ENCODE results near the gene LTA. TPM values are rescaled to one million over a fixed set of nuclear protein-coding genes. Genes with fewer than 3 reads are reported as not detected.

LTA gene
- polyA plus RNA-seq, 1 of the 3 experiments (the other 2 are of a cell fraction) = not detected

DNA sequence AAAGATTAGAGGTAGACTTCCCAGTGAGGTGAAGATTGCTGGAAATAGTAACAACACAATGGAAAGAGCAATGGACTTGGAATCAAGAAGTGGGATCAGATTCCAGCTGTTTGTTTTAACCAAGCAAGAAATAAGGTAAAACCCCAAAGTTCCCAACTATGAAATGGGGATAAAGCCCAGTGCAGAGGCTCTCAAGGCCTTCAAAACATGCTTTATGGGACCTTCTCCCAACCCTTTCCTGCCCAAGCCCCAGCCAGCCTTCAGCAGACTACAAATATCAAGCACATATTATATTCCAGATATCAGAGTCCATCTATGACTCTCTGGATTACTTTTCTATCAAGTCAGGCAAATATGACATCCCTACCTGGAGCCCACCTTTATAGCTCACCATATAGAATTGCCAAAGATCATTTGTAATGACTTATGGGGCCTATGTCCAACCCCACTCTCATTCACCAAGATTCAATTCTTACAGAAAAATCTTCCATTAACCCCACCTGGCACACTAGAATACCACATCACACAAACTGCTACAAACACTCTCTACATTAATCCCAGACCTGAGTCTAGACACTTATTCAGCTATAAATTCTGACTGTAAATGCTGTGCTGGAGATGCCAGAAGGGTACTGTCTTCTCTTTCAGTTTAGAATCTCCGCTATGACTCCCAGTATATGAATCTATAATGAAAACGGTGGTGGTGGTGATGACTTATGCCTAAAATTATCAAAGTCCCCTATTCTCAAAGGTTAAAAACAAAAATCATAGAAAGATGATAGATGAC is 36.4 kb upstream of the LTA start:
- ChIA-PET CTCF (interaction anchor here (0.9 to 2.5 kb wide), 3 partner anchors 12 to 63 kb away, joined by 3 to 8 read pairs (median 6); partner anchors contain the start of gene NFKBIL1), POLR2A (no interaction called here)
- TF ChIP-seq MEF2A (IDR thresholded peaks at IDR 0.05; ENCODE audit: borderline replicate concordance, low read depth) = no peak
- TF ChIP-seq, protein P1, sequence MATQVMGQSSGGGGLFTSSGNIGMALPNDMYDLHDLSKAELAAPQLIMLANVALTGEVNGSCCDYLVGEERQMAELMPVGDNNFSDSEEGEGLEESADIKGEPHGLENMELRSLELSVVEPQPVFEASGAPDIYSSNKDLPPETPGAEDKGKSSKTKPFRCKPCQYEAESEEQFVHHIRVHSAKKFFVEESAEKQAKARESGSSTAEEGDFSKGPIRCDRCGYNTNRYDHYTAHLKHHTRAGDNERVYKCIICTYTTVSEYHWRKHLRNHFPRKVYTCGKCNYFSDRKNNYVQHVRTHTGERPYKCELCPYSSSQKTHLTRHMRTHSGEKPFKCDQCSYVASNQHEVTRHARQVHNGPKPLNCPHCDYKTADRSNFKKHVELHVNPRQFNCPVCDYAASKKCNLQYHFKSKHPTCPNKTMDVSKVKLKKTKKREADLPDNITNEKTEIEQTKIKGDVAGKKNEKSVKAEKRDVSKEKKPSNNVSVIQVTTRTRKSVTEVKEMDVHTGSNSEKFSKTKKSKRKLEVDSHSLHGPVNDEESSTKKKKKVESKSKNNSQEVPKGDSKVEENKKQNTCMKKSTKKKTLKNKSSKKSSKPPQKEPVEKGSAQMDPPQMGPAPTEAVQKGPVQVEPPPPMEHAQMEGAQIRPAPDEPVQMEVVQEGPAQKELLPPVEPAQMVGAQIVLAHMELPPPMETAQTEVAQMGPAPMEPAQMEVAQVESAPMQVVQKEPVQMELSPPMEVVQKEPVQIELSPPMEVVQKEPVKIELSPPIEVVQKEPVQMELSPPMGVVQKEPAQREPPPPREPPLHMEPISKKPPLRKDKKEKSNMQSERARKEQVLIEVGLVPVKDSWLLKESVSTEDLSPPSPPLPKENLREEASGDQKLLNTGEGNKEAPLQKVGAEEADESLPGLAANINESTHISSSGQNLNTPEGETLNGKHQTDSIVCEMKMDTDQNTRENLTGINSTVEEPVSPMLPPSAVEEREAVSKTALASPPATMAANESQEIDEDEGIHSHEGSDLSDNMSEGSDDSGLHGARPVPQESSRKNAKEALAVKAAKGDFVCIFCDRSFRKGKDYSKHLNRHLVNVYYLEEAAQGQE (IDR thresholded peaks at IDR 0.05; ENCODE audit: low read depth, low read length) = no peak
- no peak for TF ChIP-seq ELF1 (IDR thresholded peaks at IDR 0.05)
- no peak for TF ChIP-seq TEAD4 (IDR thresholded peaks at IDR 0.05; ENCODE audit: borderline replicate concordance, insufficient read depth)
- no peak for TF ChIP-seq FOXJ3 (CRISPR knock-in tag; IDR thresholded peaks at IDR 0.05)
- TF ChIP-seq EZH2phosphoT487 (IDR thresholded peaks at IDR 0.05; ENCODE audit: borderline replicate concordance, low read depth) = no peak
- TF ChIP-seq GABPA (IDR thresholded peaks at IDR 0.05; ENCODE audit: low read depth) = no peak
- no peak for TF ChIP-seq RFX5 (IDR thresholded peaks at IDR 0.05; ENCODE audit: low read length)
- no peak overlapping the region for H3K4me3 ChIP-seq (ENCODE audit: low read depth in 2 of 2, low read length in 1 of 2)
- no peak overlapping the region for H3K27ac ChIP-seq (ENCODE audit: low read depth in 2 of 2, low read length in 1 of 2)
- H3K36me3 ChIP-seq (replicated peaks in 1 of 2; ENCODE audit: control insufficient read depth in 1 of 2, insufficient read depth in 2 of 2, low read length in 1 of 2) = peaks cover 82 to 90% of the 10 kb centered on the region in 2 experiments
- H3K4me1 ChIP-seq (ENCODE audit: control insufficient read depth in 1 of 2, insufficient read depth in 2 of 2, low read depth in 1 of 2, low read length in 1 of 2) = peaks cover 15 to 19% of the 10 kb centered on the region in 2 experiments; a peak in 3 of 4 replicates
- H3K9ac ChIP-seq = no peak overlapping the region
- no peak overlapping the region for H2AFZ ChIP-seq (ENCODE audit: low read depth)
- WGBS (ENCODE audit: low lambda C conversion rate) = 54% methylated on average over 2 of the region's 2 CpGs
- H3K79me2 ChIP-seq (ENCODE audit: insufficient read depth) = peaks cover 66% of the 10 kb centered on the region
- no peak overlapping the region for H3K4me2 ChIP-seq
- H3F3A ChIP-seq (replicated peaks; ENCODE audit: insufficient read depth) = peaks cover 17% of the 10 kb centered on the region
- H3K27me3 ChIP-seq (ENCODE audit: insufficient read depth) = no peaks in the 10 kb centered on the region
- no peak for DNase-seq
- H3K9me2 ChIP-seq = no peaks in the 10 kb centered on the region
- peaks cover 86% of the 10 kb centered on the region for H4K20me1 ChIP-seq (ENCODE audit: insufficient read depth)
- H3K9me3 ChIP-seq = no peaks in the 10 kb centered on the region

DNA sequence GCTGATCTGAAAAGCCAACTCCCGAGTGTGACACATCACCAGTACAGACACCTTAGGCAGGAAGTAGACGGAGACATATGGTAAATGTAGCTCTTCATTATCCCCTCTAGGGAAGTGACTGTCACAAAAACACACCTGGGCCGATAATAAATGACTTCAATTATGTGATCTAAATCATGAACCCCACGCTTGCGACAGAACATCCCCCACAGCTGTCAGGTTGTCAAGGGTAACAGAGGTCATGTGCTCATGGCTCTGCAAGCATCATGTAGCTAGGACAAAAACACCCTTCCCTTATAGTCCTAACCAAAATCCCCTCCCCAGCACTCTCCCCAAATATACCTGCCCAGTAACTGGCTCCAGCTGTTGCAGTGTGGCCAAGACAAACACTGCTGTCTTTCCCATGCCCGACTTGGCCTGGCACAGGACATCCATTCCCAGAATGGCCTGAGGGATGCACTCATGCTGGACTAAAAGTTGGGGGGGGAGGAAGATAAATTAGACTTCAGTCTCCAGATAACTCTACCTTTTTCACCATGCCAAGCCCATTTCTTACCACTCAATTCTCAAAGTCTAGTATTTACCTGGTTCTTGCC is 33.2 kb upstream of the LTA start:
- peaks cover 15 to 19% of the 10 kb centered on the region in 2 experiments; a peak in 3 of 4 replicates for H3K4me1 ChIP-seq (ENCODE audit: control insufficient read depth in 1 of 2, insufficient read depth in 2 of 2, low read depth in 1 of 2, low read length in 1 of 2)
- no peak overlapping the region for H2AFZ ChIP-seq (ENCODE audit: low read depth)
- H3K27me3 ChIP-seq (ENCODE audit: insufficient read depth) = no peaks in the 10 kb centered on the region
- CTCF ChIA-PET = interaction anchor here (1.0 to 2.3 kb wide), 3 partner anchors 9 to 59 kb away, joined by 3 to 10 read pairs (median 3); partner anchors contain the start of genes MCCD1 and NFKBIL1
- 56% methylated on average over 6 of the region's 6 CpGs for WGBS (ENCODE audit: low lambda C conversion rate)
- no peak overlapping the region for H3K27ac ChIP-seq (ENCODE audit: low read depth in 2 of 2, low read length in 1 of 2)
- peaks cover 71% of the 10 kb centered on the region for H4K20me1 ChIP-seq (ENCODE audit: insufficient read depth)
- H3K4me3 ChIP-seq (ENCODE audit: low read depth in 2 of 2, low read length in 1 of 2) = peak overlapping the region; percentile 74 to 91
- POLR2A ChIA-PET = interaction anchor here (0.7 kb wide), 1 partner anchor 8 kb away, joined by 4 read pairs; the partner anchor contains the start of genes ATP6V1G2 and NFKBIL1
- no peak overlapping the region for H3K9ac ChIP-seq
- peaks cover 4% of the 10 kb centered on the region for H3F3A ChIP-seq (replicated peaks; ENCODE audit: insufficient read depth)
- DNase-seq = no peak
- no peaks in the 10 kb centered on the region for H3K9me2 ChIP-seq
- peaks cover 52 to 63% of the 10 kb centered on the region in 2 experiments for H3K36me3 ChIP-seq (replicated peaks in 1 of 2; ENCODE audit: control insufficient read depth in 1 of 2, insufficient read depth in 2 of 2, low read length in 1 of 2)
- no peaks in the 10 kb centered on the region for H3K9me3 ChIP-seq
- peak overlapping the region; percentile 87 for H3K4me2 ChIP-seq
- peaks cover 79% of the 10 kb centered on the region for H3K79me2 ChIP-seq (ENCODE audit: insufficient read depth)
- TF ChIP-seq RXRA (IDR thresholded peaks at IDR 0.05; ENCODE audit: borderline replicate concordance, low read depth) = no peak
- TF ChIP-seq, protein P2, sequence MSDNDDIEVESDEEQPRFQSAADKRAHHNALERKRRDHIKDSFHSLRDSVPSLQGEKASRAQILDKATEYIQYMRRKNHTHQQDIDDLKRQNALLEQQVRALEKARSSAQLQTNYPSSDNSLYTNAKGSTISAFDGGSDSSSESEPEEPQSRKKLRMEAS (IDR thresholded peaks at IDR 0.05; ENCODE audit: low read depth) = no peak
- TF ChIP-seq, protein P1 (IDR thresholded peaks at IDR 0.05; ENCODE audit: low read depth, low read length) = no peak
- TF ChIP-seq JUND (IDR thresholded peaks at IDR 0.05) = no peak
- TF ChIP-seq TAF1 (IDR thresholded peaks at IDR 0.05; ENCODE audit: borderline replicate concordance, low read depth, low read length) = no peak
- TF ChIP-seq TCF12 (IDR thresholded peaks at IDR 0.05) = no peak
- TF ChIP-seq, protein P3, sequence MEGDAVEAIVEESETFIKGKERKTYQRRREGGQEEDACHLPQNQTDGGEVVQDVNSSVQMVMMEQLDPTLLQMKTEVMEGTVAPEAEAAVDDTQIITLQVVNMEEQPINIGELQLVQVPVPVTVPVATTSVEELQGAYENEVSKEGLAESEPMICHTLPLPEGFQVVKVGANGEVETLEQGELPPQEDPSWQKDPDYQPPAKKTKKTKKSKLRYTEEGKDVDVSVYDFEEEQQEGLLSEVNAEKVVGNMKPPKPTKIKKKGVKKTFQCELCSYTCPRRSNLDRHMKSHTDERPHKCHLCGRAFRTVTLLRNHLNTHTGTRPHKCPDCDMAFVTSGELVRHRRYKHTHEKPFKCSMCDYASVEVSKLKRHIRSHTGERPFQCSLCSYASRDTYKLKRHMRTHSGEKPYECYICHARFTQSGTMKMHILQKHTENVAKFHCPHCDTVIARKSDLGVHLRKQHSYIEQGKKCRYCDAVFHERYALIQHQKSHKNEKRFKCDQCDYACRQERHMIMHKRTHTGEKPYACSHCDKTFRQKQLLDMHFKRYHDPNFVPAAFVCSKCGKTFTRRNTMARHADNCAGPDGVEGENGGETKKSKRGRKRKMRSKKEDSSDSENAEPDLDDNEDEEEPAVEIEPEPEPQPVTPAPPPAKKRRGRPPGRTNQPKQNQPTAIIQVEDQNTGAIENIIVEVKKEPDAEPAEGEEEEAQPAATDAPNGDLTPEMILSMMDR (IDR thresholded peaks at IDR 0.05) = no peak
- TF ChIP-seq FOXJ3 (CRISPR knock-in tag; IDR thresholded peaks at IDR 0.05) = no peak
- TF ChIP-seq MXI1 (IDR thresholded peaks at IDR 0.05; ENCODE audit: low read depth, low read length) = no peak
- no peak for TF ChIP-seq SMC3 (IDR thresholded peaks at IDR 0.05; ENCODE audit: low read depth, low read length)
